Stimulated activated CD8-positive, alpha-beta memory T cell treated with anti-CD3 and anti-CD28 coated beads, Interleukin-15, amount 100 ng/mL, for 1 hour (primary cell): ENCODE results near the gene FAM110C.
"Not testable (repeated sequence)": the region's sequence is repeated elsewhere in the genome, so short reads cannot be mapped to it uniquely, and the experiment has no call there.

Source experiments
- DNase-seq: peaks from one replicate; pipeline ENCODE4 v3.0.0-alpha.2; 2020; ENCODE audit warnings: low read depth

The FAM110C gene

DNA sequence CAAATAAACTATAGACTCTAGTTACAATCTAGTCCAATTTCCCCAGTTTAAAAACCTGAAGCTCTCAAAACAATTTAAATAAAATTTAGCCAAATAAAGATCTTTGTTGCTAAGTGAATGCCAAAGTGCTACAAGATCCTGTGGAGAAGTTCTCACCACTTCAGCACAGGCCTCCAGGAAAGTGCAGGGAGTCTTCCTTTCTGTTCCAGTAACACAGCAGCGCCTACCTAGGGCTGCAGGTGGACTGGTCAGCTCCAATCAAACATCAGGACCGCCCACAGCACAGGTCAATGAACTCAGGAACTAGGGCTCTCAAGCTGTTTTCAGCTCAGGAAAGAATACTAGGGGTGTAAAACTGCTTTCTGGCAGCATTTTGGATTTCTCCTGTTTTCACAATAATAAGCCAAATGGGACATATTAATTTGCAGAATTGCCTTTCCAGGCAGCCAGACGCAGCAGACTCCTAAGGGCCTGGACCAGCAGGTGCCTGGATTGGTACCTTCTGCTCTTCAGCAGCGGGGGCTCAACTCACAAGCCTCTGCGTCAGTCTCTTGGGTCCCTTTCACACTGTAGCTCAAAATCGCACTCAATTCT lies 1.5 kb downstream of the FAM110C start:
- no peak for DNase-seq

GRCh38 chr2:42788-43187 lies 3.5 kb downstream of the FAM110C start:
- DNase-seq = no peak

DNA sequence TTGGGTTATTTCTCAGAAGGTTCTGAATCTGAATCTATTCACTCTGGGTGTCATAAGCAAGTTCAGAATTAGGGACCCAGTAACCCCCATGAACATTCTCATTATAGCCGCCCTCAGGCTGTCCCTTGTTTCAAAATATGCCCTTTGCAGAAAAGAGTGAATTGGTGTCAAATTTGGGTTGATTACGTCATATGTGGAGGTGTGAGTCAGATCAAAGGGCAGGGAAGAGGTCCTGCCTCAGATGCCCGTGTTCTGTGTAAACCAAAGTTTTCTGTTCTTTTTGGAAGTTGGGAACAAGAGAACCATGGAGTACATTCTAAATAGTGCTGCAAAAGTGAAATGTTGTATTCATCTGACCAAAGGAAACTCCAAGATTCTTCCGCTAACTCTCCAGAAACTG lies 5.8 kb downstream of the FAM110C start:
- no peak for DNase-seq

DNA sequence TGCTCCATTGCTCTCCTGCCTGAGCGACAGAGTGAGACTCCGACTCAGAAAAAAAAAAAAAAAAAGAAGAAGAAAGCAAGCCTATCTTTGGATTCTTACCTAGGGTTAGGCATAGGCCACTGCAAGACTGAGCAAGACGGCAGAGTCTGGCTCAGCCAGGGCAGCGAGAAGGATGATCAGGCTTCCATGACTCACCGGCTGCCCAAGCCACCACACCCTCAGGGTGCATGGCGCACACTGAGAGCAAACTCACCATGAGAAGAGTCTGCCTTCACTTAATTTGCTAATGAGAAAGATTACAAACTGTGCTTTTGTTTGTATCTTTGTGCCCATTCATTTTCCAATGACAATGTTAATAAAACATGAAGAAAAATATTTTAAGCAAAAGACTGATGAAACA lies 8.2 kb downstream of the FAM110C start:
- DNase-seq = no peak

- no peak for DNase-seq
Observed at GRCh38 chr2:36318-36717, 10.0 kb downstream of the FAM110C start.

- DNase-seq = no peak
Observed at GRCh38 chr2:35852-36251, 10.5 kb downstream of the FAM110C start.

- peak; percentile 19 for DNase-seq
Observed at GRCh38 chr2:33620-34019, 12.7 kb downstream of the FAM110C start.

DNA sequence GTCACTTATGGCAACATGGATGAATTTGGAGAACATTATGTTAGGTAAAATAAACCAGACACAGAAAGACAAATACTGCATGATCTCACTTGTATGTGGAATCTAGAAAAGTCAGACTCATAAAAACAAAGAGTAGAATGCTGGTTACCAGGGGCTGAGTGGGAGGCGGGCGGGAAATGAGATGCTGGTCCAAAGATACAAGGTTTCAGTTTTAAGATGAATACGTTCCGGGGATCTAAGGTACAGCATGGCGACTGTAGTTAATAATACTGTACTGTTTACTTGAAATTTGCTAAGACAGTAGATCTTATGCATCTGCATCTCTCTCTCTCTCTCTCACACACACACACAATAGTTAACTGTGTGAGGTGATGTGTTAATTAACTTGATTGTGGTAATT lies 14.2 kb downstream of the FAM110C start:
- no peak for DNase-seq

DNA sequence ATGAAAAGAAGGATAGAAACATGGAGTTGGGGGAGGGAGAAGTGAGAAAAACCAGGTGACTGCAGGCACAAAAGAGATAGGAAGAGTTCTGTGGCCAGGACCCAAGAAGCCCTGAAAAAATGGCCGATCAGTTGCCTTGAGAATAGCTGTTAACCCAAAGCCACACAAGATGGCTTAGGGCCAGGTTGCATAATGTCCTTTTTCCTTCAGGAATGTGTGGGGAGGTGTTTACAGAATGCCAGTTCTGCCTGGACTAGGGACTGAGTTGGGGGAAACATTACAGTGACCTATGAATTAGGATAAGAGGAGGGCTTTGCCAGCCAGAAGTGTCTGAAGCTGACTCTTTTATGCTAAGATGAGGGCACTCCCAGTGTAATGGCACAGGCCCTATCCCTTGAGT lies 17.1 kb downstream of the FAM110C start:
- DNase-seq = no peak

- DNase-seq = no peak
Observed at GRCh38 chr2:28406-28975, 17.8 kb downstream of the FAM110C start.

DNA sequence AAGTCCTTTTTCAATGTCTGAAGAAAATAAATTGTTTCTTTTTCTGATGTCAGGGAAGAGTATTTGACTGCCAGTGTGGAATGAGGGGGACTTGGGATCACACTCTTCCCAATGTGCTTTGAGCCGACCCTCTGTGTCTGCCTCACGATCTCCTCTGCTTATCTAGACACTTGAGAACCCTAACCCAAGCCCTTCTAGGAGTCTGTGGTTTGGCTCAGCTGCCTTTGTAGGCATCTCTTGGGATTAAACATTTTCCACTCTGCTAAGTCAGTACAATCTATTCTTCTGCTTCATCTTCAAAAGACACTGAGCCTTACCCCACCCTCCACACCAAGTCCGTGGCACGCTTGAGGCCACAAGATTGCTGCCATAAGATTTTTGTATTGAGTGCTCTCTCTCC lies 19.4 kb downstream of the FAM110C start:
- no peak for DNase-seq

GRCh38 chr2:25543-25942 lies 20.8 kb downstream of the FAM110C start:
- DNase-seq = no peak

- DNase-seq = not testable (repeated sequence)
Observed at GRCh38 chr2:24591-24990, 21.7 kb downstream of the FAM110C start.

DNA sequence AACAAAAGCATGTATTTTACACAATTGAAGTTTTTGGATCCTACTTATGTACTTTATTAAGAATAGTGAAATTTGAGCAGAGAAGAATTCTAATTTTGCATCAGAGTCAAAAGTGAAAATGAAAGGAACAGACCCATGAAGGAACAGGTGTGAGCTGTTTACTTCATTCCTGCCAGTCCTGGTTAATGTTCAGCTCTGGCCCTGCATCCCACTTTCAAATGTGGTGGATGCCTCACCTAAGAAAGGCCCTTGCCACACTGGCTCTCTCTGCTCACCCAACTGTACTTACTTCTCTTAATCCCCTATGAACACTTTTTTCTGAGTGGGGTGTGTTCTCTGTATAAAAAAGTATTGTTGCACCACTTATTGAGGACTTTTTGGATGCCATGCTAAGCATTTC lies 22.2 kb downstream of the FAM110C start:
- DNase-seq = no peak

GRCh38 chr2:23283-23682 lies 23.0 kb downstream of the FAM110C start:
- DNase-seq = no peak

DNA sequence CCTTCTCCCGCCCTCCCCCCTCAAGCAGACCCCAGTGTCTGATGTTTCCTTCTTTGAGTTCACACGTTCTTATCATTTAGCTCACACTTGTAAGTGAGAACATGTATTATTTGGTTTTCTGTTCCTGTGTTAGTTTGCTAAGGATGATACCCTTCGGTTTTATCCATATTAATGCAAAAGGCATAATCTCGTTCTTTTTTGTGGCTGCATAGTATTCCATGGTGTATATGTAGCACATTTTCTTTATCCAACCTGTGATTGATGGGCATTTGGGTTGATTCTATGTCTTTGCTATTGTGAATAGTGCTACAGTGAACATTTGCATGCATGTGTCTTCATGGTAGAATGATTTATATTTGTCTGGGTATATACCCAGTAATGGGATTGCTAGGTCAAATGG lies 24.1 kb downstream of the FAM110C start:
- DNase-seq = not testable (repeated sequence)

- not testable (repeated sequence) for DNase-seq
Observed at GRCh38 chr2:20259-20658, 26.0 kb downstream of the FAM110C start.

GRCh38 chr2:19505-19904 lies 26.8 kb downstream of the FAM110C start:
- DNase-seq = no peak

DNA sequence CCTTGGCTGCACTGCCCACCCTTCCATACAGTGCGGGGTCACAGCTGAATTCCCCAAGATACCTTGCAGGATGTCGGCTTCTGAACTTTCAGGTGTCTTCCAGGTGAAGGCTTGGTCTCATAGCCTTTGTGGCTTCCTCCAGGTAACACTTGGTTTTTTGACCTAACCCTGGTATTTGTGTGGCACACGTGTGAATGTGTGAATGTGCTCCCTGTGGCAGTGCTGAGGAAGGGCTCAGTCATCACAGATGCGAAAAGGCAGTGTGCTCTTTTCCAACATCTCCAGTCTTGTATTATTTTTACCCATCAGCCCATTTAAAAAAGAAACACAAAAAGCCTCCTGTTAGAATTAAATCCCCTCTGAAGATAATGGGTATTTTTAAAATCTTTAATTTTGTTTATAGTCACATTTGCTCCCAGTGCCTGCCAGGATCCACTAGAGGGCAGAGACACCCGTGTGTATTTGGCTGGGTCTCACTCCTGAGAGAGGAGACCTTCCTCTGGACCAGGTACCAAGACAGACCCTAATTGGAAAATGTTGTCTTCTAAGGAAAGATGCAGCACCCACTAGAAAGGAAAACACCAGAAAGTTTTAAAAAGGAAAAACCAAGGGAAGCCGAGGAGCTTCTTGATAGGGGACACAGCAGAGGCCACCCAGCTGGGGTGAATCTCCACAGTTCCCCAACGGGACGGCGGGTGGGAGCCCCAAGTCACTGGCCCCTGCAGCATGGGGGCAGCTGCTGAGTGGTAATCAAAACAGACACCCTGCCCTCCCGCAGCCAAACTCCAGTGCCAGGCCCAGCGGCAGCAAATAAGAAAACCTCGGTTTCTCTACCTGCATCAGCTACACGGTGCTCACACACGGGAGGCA lies 27.7 kb downstream of the FAM110C start:
- no peak for DNase-seq

- DNase-seq = not testable (repeated sequence)
Observed at GRCh38 chr2:15916-16315, 30.4 kb downstream of the FAM110C start.

DNA sequence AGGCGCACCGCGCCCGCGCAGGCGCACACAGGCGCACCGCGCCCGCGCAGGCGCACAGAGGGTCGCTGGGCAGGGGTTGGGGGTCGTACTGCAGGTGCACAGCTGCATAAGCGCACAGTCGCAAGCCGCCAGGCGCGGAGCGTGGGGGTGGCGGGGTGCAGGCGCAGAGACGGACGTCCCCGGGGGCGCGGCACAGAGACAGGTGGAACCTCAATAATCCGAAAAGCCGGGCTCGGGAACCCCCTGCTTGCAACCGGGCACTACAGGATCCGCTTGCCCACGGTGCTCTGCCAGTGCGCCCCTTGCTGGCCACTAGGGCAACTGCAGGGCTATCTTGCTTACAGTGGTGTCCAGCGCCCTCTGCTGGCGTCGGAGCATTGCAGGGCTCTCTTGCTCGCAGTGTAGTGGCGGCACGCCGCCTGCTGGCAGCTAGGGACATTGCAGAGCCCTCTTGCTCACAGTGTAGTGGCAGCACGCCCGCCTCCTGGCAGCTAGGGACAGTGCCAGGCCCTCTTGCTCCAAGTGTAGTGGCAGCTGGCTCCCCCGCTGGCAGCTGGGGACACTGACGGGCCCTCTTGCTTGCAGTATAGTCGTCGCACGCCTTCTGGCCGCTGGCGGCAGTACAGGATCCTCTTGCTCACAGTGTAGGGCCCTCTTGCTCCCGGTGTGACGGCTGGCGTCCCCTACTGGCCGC lies 34.9 kb downstream of the FAM110C start:
- no peak for DNase-seq

- no peak for DNase-seq
Observed at GRCh38 chr2:10222-10875, 36.0 kb downstream of the FAM110C start.
